ENCODE data around the gene IGF2BP1.
"Not testable (repeated sequence)": the region's sequence is repeated elsewhere in the genome, so short reads cannot be mapped to it uniquely, and the experiment has no call there.

The IGF2BP1 gene

DNA sequence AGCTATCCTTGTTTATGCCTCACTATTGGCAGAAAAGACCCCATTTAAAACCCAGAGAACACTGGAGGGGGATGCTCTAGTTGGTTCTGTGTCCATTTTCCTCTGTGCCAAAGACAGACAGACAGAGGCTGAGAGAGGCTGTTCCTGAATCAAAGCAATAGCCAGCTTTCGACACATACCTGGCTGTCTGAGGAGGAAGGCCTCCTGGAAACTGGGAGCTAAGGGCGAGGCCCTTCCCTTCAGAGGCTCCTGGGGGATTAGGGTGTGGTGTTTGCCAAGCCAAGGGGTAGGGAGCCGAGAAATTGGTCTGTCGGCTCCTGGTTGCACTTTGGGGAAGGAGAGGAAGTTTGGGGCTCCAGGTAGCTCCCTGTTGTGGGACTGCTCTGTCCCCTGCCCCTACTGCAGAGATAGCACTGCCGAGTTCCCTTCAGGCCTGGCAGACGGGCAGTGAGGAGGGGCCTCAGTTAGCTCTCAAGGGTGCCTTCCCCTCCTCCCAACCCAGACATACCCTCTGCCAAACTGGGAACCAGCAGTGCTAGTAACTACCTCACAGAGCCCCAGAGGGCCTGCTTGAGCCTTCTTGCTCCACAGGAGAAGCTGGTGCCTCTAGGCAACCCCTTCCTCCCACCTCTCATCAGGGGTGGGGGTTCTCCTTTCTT, 56.1 kb downstream of the IGF2BP1 start:
- no peak for DNase-seq (ENCODE audit: low read depth in 2 of 3, low spot score in 2 of 3)

DNA sequence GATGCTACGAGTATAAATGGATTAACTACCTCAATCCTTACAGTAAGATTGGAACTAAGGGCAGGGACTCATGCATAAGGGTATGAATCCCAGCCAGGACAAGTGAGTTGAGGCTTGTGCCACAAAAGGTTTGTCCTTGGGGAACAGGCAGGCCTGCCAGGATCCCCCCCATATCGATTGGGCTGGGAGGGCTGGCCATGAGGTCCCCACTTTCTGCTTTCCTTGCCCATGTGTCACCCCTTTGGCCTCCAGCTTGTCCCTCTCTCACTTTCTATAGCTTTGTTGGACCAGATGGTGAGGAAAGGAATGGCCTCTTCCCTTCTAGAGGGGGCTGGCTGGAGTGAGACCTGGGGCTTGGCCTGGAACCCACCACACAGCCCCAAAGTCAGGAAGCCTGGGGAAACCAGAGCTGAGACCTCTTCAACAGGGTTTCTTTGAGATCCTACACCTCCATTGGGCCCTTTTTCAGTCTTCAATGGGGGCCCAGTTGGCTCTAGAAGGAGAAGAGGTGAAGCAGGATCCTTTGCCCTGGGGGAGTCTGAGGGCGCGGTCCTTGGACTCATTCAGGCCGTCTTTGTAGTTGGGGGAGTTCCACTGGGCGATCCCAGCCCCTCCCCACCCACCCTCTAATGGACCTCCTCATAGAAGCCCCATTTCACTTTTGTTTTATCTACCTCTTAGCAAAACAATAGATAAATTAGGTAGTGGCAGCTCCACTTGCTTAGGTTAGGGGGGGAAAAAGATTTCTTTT, 57.3 kb downstream of the IGF2BP1 start:
- DNase-seq (ENCODE audit: low read depth in 2 of 3, low spot score in 2 of 3) = no peak

DNA sequence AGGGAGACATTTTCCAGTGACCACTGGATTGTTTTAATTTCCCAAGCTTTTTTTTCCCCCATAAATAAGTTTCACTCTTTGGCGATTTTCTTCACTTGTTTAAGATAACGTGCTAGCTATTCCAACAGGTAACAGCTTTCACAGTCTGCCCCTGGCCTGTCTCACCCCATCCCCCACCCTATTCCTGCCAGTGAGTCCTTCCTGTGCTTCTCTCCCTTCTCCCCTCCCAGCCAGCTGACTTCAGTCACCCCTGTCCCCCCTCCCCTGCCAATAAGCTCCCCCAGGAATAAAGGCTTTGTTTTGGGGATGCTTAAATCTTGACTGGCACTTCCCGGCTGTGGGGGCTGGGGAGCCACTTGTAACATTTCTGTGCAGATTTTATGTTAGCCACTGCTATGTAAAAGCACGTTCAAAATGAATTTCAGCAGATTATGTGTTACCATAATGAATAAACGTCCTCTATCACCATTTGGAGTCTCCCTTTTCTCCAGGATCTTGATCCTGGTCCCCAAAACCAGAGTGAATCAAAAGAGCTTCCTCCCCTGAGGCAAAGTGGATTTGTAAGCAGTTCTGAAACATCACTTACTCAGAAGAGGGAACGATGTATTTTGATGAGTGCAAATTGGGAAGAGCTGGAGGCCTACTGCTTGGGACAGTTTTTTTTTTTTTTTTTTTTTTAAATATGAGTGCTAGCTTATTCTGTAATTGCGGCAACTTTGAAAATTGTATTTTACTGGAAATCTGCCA, 58.2 kb downstream of the IGF2BP1 start:
- no peak for DNase-seq (ENCODE audit: low read depth in 2 of 3, low spot score in 2 of 3)

DNA sequence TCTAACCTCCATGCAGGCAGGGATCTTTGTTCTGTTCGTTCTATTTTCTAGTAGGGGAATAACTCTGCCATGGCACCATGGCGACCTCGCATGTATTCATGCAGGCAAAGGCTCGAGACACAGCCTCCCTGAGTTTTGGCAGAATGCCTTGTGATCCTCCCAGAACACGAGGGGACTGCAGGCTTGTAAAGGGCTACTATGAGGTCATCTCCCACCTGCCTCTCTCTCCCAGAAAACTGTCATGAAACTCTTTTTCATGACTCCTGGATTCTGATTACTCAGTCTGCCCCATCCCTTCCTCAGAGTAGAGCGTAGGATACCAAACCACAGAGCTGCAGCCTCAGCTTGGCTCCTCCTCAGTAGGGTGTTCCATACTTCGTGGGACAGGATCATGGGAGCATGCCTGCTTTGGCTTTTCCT, 64.3 kb downstream of the IGF2BP1 start:
- no peak for DNase-seq (ENCODE audit: low read depth in 2 of 3, low spot score in 2 of 3)

DNA sequence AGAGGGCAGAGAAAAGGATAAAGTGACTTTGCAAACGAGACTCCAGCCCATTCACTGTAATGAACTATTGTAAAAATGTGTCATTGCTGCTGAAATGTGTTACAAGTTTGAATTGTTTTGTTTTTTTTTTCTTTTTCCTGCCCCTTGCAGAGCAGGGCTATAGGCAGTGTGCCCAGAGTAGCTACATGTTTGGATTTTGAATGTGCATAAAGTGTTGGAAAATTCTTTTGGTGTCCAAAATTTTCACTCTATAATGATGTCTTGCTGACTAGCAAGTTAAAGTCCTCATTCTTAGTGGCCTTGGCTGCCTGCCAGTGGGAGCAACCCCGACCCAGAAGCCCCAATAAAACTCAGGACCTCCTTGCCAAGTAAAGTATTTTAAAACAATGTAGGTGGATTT, 66.5 kb downstream of the IGF2BP1 start:
- DNase-seq (ENCODE audit: low read depth in 2 of 3, low spot score in 2 of 3) = no peak

DNA sequence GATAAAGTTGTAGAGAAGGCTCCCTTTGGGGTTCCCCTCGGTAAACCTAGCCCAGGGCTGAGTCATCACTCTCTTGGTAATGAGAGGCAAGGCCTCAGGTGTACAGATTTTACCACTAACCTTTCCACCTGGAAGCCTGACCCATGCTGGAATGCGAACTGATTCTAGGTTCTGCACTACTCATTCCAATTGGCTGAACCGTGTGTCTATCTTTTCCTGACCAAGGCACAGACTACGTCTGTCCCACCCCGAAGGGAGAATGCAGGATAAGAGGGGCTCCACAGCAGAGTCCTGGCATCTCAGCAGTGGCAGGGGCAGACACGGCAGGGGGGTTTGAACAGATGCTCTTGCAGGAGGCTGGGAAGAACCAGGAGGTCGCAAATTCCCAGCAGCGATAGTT, 70.0 kb downstream of the IGF2BP1 start:
- DNase-seq (ENCODE audit: low read depth in 2 of 3, low spot score in 2 of 3) = no peak

DNA sequence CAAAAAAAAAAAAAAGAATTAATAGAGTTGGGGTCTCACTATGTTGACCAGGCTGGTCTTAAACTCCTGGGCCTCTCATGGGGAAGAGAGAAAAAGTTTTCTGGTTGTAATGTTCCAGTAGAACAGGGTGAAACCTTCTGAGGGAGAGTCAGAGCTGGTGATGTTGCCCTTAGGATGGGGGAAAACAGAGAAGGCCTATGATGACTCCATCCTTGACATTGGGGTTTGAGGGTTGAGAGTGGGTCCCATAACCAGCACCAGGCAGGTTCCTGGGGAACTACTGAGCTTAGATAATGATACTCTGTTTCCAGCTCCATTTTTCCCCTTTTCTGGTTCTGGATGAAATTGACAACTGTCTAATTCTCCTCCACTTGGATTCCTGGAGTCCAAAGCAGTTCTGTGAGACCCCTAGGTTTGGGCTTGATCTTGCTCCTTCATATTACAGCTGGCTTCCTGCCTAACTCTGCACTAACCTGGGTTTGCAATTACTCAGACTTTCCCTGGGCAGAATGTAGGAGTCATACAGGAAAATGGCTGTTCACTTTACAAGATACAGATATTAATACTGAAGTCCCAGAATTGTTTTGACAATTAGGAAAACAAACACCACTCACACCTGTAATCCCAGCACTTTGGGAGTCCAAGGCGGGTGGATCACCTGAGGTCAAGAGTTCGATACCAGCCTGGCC, 72.5 kb downstream of the IGF2BP1 start:
- no peak for DNase-seq (ENCODE audit: low read depth in 2 of 3, low spot score in 2 of 3)

DNA sequence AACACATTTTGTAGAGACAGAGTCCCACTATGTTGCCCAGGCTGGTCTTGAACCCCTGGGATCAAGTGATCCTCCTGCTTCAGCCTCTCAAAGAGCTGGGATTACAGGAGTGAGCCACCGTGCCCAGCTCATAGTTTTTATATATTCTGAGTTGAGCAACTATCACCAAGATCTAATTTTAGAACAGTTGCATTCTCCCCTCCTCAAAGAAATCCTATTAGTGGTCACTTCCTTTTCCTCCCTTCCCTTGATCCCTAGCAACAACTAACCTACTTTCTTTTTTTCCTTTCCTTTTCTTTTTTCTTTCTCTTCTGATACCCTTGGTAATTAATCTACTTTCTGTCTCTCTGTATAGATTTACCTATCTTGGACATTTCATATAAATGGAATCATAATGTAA, 73.9 kb downstream of the IGF2BP1 start:
- no peak for DNase-seq (ENCODE audit: low read depth in 2 of 3, low spot score in 2 of 3)

DNA sequence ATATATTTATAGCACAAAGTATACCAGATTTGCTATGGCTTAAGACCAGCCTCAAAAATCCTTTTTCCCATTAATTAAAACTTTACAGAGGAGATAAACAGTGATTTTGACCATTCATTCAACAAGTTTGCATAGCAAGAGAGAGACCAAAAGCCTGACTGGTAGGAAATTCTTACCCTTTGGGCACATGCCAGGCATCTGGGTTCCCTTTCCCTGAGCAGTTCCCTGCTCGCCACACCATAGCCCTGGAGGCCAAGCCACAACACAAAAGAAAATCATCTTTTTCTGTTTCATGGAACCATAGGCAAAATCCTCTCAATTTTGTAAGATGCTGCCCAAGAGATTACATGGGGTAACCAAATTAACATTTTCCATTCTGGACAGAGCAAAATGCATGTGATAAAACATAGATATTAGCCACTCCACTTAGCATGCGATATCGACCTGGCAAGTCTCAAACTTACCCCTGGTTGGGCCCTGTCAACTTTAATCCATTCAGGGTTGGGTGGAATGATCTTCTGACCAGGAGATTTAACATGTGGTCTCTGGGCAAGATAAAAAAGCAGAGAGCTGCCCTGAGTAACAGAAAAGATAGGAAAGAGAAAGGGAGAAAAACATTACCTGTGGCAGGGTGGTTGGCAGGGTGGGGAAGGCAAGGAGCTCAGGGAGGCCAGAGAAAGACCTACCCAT, 77.8 kb downstream of the IGF2BP1 start:
- DNase-seq (ENCODE audit: low read depth in 2 of 3, low spot score in 2 of 3) = no peak

DNA sequence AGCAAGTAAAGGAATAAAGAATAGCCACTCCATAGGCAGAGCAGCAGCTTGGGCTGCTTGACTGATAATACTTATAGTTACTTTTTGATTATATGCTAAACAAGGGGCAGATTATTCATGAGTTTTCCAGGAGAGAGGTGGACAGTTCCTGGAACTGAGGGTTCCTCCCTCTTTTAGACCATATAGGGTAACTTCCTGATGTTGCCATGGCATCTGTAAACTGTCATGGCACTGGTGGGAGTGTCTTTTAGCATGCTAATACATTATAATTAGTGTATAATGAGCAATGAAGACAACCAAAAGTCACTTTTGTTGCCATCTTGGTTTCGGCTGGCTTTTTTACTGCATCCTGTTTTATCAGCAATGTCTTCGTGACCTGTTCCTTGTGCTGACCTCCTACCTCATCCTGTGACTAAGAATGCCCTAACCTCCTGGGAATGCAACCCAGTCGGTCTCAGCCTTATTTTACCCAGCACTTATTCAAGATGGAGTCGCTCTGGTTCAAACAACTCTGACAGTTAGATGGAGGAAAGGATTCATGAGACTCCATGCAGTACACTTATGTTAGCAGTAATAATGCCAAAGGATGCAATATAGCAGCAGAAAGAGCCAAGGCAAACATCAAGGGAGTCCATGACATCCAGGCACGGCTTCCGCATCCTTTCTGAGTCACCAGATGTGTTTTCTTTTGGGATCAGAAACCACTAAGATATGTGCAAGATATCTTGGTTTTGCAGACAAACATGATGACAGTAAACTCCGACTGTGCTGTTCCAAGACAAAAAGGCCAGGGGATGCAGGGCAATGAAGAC, 79.6 kb downstream of the IGF2BP1 start:
- no peak for DNase-seq (ENCODE audit: low read depth in 2 of 3, low spot score in 2 of 3)

DNA sequence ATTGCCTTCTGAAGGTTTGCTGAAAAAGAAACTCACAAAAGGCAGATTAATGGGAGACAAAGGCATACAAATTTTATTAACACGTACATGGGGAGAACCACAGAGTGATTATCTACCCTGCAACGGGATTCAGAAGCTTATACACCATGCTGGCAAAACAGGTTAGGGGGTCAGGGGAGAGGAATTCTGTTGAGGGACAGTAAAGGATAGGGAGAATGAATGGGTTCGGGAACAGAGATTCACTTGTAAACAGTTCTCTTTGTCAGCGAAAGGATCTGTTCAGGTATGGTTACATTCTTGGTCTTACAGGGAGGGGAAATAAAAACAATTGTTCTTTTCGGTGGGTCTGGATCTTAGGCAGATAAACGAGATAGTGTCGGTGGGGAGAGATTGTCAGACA, 81.1 kb downstream of the IGF2BP1 start:
- no peak for DNase-seq (ENCODE audit: low read depth in 2 of 3, low spot score in 2 of 3)

DNA sequence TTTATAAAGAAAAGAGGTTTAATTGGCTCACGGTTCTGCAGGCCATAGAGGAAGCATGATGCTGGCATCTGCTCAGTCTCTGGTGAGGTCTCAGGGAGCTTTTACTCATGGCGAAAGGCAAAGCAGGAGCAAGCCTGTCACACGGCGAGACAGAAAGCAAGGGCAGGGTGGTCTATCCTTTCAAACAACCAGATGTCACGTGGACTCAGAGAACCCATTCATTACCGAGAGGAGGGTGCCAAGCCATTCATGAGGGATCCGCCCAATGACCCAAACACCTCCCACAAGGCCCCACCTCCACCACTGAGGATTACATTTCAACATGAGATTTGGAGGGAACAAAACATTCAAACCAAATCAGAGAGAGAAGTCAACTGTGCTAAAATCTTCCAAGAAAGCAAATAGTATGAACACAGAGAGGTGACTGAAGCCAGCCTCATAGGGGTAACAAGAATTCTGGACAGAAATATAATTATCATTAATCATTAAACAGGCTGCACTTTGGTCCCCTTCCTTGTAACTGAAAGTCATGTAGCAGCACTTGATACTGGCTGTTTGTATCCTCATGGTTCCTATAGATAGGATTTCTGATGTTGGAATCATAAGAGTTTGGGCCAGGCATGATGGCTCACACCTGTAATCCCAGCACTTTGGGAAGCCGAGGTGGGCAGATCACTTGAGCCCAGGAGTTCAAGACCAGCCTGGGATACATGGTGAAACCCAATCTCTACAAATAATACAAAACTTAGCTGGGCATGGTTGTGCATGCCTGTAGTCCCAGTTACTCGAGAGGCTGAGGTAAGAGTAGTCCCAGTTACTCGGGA, 82.9 kb downstream of the IGF2BP1 start:
- no peak for DNase-seq (ENCODE audit: low read depth in 2 of 3, low spot score in 2 of 3)

DNA sequence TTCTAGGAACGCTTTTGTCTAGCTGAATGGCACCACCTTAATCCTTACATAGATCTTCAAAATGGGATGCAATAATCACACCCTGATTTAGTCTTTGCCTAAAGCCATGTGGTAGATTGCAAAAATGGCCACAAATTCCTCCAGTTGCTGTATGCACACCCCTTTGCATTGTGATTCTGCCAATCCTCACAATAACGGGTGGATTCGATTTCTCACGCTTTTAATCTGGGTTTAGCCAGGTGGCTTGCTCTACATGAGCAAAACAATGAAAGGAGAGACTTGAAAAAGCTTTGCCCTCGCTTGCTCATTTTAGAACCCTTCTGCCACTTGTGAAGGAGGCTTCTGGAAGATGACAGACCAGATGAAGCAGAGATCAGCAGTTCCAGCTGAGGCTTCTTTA, 85.0 kb downstream of the IGF2BP1 start:
- no peak for DNase-seq (ENCODE audit: low read depth in 2 of 3, low spot score in 2 of 3)

DNA sequence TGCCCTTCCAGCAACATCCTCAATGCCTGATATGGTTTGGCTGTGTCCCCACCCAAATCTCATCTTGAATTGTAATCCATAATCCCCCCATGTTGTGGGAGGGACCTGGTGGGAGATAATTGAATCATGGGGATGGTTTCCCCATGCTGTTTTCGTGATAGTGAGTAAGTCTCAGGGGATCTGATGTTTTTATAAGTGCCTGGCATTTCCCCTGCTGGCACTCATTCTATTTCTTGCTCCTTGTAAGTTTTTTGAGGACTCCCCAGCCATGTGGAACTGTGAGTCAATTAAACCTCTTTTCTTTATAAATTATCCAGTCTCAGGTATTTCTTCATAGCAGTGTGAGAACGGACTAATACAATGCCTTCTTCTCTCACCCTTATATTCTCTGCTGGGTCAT, 87.9 kb downstream of the IGF2BP1 start:
- DNase-seq (ENCODE audit: low read depth in 2 of 3, low spot score in 2 of 3) = not testable (repeated sequence)

DNA sequence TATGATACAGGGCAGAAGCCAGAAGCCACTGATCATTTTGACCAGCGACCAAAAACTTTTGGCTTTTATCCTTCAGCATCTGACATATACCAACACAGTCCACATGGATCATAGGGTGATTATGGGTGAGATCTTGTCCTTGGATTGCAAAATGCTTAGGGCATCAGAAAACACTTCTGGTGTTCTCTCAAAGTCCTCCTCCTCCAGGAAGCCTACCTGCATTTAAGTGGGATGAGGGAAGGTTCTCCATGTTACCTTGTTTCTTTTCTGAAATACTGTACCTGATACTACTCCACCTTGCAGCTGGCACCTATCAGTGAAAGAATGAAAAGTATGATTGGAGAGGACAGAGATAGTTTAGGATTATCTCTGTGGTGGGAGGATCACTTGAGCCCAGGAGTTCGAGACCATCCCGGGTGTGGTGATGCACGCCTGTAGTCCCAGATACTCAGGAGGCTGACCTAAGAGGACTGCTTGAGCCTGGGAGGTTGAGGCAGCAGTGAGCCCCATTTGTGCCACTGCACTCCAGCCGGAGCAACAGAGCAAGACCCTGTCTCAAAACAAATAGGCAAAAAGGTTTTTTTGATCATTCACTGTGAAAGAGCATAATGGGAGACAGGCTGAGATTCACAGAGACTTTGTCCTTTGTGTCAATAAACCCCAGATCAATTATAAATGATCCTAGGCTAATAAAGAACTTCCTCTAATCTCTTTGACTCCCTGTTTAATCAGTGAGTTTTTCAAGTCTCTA, 88.6 kb downstream of the IGF2BP1 start:
- no peak for DNase-seq (ENCODE audit: low read depth in 2 of 3, low spot score in 2 of 3)

DNA sequence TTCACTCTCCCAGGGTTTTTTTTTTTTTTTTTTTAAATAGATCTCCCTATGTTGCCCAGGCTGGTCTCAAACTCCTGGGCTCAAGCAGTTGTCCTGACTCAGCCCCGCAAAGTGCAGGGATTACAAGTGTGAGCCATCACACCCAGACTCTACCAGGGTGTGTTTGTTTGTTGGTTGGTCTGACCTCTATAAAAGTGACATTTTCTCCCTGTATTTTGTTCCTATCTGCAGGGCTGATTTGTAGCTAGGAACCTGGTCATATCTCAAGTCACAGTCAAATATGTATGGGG, 89.1 kb downstream of the IGF2BP1 start:
- no peak for DNase-seq (ENCODE audit: low read depth in 2 of 3, low spot score in 2 of 3)

DNA sequence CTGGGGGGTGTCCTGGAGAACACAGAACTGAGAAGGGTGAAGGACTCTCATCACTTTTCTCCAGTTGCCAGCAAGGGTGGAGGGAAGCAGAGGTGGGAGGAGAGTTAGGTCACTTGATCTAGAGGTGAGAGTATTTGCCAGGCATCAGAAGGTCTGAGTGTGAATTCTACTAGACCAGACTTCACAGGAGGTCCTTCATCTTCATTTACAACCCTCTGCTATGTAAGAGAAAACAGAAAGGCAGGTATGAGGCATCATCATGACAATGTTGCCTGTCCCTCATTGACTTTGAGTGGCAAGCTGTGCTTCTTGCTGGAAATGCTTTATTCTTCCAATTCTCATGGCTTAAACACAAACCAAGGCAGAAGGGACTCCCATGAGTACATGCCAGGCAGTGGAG, 89.5 kb downstream of the IGF2BP1 start:
- DNase-seq (ENCODE audit: low read depth in 2 of 3, low spot score in 2 of 3) = no peak

DNA sequence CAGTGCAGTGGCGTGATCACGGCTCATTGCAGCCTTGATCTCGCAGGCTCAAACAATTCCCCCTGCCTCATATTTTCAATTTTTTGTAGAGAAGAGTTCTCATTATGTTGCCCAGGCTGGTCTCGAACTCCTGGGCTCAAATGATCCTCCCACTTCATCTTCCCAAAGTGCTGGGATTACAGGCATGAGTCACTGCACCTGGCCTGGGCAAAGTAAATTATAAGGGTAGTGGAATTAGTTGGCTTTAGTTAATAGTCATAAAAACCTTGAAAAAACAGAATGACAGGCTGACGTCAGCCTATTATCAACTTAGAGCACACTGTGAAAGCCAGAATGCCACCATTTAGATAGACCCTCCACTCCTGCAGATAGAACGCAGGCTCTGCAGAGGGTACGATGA, 91.9 kb downstream of the IGF2BP1 start:
- no peak for DNase-seq (ENCODE audit: low read depth in 2 of 3, low spot score in 2 of 3)

All from activated CD8-positive, alpha-beta memory T cell treated with anti-CD3 and anti-CD28 coated beads for 48 hours (primary cell).